Amniotic stem cell (primary cell): ENCODE measurements around the gene ULK4.
"Not testable (repeated sequence)": the region's sequence is repeated elsewhere in the genome, so short reads cannot be mapped to it uniquely, and the experiment has no call there.

Source experiments
- DNase-seq: peaks from one replicate; lab custom pipeline; 2025; lab: John Stamatoyannopoulos, UW

ULK4 gene

DNA sequence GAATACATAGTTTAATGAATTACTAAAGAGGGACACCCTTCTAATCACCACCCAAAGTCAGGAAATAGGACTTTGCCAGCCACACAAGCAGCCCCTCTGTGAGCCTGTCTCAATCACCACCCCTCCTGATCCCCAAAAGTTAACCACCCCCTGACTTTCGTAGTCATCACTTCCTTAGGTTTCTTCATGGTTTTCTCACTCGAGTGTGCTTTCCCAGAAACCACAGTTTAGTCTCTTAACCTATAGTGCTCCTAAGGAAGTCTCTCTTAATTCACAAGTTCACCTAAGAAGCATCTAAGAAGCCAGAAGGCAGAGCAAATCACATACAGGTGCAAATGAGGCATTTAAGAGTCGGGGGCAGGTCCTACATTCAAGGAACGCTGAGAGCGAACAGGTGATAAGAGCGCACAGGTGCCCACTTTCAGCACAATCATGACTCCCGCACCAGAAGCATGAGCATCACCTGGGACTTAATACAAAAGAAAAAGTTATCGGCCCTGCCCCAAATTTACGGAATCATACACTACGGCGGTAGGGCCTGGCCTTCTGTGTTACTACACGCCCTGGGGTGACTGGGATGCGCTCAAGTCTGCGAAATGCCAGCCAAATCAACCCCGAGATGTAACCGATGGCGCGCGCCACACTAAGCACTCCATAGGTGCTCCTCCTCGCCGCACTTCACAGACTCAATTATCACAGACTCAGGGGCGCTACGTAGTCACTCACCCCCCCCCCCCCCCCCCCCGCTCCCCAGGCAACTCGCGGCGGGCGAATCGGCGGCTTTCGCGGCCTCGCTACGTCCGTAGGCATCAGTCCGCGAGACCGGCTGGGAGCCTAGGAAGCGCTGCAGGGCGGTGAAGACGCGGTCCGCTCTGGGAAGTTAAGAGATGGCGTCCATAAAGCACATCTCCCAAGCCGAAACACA lies 815 bp downstream of the ULK4 start:
- DNase-seq: peak; percentile 41

- DNase-seq: no peak
Observed at GRCh38 chr3:41956574-41956973, 5.3 kb downstream of the ULK4 start.

DNA sequence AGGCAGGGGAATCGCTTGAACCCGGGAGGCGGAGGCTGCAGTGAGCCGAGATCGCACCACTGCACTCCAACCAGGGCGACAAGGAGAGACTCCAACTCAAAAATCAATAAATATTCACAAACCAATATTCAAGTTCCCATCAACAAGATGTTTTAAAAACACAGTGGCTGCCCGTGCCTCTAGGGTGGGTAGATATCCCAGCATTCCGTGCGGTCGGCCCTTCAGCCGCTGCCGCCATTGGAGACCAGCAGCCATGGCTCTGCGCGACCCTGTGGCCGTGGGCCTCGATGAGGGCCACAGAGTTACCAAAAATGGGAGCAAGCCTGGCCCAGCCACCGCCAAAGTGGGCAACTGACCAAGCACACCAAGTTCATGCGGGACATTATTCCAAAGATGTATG lies 6.7 kb downstream of the ULK4 start:
- DNase-seq: no peak

DNA sequence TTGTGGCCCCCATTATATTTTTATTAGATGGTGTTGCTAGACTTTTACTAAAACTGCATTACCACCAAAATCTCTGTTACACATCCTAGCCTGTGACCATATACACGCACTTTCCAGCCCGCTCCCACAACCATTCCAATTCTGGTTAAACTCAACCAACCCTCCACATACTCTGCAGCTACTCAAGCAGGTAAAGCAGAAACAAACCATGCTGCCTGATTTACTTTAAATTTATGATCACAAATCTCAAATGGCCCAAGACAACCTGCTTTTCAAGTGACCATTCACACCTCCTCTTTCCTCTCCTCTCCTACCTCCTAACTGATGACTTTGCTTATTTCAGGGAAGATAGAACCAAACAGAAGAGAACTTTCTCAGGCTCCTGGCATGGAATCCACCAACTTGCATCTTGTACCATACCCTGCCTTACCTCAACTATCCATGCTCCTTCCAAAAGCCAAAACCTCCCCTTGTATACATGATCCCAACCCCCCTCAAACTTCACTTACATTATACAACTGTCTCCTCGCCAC lies 18.5 kb downstream of the ULK4 start:
- DNase-seq: no peak

GRCh38 chr3:41940393-41940792 lies 21.5 kb downstream of the ULK4 start:
- DNase-seq: no peak

GRCh38 chr3:41936384-41936783 lies 25.5 kb downstream of the ULK4 start:
- no peak for DNase-seq

- DNase-seq: peak; percentile 34
Observed at GRCh38 chr3:41933154-41933676, 28.7 kb downstream of the ULK4 start.

- no peak for DNase-seq
Observed at GRCh38 chr3:41932464-41932863, 29.4 kb downstream of the ULK4 start.

DNA sequence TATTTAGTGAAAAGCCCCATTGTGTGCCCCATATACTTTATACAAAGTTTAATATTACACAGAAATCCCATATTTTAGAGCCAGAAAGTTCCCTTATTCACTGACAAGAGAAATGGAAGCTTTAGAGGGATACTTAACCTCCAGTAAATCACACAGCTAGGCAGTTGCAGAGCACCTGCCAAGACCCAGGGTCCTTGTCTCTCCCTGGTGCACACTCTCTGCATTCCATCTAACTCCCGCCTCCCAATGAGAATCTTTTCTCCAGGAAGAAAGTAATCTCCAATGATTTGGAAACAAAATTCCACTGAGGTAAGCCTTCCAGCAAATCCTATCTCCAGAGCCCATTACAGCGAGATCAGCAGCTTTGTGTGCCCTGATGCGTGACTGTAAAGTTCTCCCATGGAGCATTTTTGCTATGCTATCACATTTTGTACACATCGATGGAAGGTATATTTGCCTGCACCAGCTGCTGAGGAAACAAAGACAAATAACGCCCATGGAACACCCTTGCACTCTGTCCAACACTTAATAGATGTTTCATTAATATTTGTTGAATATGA lies 41.4 kb downstream of the ULK4 start:
- DNase-seq: no peak

DNA sequence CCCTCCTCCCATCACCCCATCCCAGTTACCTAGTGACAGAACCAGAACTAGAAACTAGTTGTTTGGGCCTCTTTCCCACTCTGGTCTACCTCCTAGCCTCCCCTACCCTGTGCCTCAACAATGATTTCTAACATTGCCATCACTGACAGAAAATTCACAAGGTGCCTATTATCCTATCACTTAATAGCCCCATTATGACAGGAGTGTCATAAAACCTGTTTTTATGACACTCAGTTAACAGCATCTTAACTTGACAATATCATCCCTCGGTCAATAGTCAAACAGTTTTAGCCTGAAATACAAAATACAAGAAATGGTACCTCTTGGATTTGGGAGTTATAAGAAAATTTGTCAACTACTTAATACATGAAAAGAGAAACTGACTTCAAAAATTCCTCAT lies 46.5 kb downstream of the ULK4 start:
- DNase-seq: no peak

GRCh38 chr3:41912280-41912679 lies 49.6 kb downstream of the ULK4 start:
- DNase-seq: no peak

GRCh38 chr3:41907330-41908073 lies 54.4 kb downstream of the ULK4 start:
- DNase-seq: no peak

- no peak for DNase-seq
Observed at GRCh38 chr3:41900265-41900664, 61.6 kb downstream of the ULK4 start.

- no peak for DNase-seq
Observed at GRCh38 chr3:41898631-41899030, 63.3 kb downstream of the ULK4 start.

GRCh38 chr3:41893977-41894376 lies 67.9 kb downstream of the ULK4 start:
- no peak for DNase-seq

DNA sequence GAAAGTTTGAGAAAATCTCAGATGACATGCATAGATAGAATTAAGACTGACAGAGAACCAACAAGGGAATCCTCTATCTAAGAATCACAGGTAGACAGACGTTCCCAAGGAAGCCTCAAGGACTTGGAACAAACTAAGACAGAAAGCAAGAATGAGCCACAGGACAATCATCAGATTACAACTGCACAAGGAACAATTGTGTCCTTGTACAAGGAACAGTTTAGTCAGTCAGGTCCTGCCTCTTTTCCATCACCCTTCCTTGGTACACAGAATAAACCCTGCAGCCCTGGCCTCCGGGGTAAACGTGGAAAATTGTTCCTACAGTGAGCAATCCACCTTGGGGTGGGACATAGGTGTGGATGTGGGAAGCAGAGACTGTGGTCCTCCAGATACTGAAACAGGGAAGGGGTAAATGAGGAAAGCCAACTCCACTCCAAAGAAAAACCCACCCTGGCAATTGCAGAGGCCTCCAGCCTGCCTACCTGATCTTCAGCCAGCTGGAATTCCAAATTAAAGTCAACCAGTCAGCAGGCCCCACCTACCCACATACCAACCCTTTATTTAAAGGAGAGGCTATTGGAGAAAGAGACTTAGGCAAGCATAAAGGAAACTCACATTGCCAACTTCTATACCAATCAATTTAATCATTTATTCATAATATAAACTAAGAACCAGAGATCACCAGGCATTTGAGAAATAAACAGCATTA lies 73.4 kb downstream of the ULK4 start:
- no peak for DNase-seq

- no peak for DNase-seq
Observed at GRCh38 chr3:41882956-41883355, 78.9 kb downstream of the ULK4 start.

GRCh38 chr3:41881233-41881821 lies 80.6 kb downstream of the ULK4 start:
- no peak for DNase-seq

DNA sequence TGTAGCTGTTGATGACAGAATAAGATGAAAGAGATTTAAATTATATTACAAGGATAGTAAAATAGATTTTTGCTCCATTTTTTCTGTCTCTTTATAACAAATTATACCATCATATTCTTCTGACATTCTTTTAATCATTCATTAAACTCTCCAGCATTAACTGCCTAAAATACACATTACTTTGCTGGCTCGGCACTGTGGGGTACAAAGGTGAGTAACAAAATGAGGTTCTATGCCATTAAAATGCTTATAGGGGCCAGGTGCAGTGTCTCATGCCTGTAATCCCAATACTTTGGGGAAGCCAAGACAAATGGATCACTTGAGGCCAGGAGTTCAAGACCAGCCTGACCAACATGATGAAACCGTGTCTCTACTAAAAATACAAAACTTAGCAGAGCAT lies 81.5 kb downstream of the ULK4 start:
- no peak for DNase-seq

DNA sequence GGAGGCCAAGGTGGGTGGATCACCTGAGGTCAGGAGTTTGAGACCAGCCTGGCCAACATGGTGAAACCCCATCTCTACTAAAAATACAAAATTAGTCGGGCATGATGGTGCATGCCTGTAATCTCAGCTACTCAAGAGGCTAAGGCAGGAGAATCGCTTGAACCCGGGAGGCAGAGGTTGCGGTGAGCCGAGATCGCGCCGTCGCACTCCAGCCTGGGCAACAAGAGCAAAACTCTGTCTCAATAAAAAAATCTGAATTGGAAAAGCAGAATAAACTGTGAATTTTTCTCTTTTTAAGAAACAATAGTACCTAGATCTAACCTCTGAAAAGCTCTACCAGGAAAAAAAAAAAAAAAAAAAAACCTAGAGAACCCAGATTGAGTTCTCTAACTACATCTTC lies 84.2 kb downstream of the ULK4 start:
- not testable (repeated sequence) for DNase-seq

GRCh38 chr3:41874022-41874421 lies 87.9 kb downstream of the ULK4 start:
- no peak for DNase-seq
